HG02938 (cell line): ENCODE measurements around the gene SWT1.

ENCODE experiments used
- ATAC-seq: cut with Tn5 transposase; IDR thresholded peaks from one replicate; pipeline ENCODE4 v1.9.1; 2021; ENCODE audit warnings: mild to moderate bottlenecking, moderate library complexity; ENCODE audit not compliant: unreplicated experiment

Gene SWT1, protein sequence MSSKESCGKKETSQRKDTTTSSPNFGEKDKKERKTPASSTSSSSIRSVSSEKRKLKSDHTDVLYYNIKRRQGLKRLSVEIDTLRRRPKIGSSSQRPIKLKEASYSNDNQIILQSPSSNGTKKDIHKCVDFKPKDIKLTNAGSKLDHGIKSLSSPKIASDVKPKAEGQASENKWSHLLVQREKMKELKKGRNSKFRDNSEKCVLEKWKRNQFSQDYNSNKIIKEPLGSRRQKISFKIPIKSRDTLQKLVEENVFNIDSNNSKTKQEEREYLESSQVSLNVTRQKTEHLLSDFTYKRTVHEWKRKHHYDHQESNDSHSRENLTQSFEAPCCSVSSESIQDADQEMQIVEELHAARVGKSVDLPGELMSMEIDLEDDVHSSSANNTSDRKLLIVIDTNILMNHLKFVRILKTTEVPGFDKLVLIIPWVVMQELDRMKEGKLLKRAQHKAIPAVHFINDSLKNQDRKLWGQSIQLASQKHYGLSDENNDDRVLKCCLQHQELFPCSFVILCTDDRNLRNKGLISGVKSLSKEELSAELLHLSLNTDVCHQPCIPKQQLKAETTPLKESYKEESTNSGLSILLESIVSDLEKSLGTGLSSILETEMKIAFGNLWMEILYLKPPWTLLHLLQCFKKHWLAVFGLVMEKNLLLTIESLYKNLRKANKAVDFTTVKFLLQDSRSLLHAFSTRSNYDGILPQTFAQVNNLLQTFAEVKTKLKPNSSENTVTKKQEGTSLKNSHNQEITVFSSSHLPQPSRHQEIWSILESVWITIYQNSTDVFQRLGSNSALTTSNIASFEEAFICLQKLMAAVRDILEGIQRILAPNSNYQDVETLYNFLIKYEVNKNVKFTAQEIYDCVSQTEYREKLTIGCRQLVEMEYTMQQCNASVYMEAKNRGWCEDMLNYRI

DNA sequence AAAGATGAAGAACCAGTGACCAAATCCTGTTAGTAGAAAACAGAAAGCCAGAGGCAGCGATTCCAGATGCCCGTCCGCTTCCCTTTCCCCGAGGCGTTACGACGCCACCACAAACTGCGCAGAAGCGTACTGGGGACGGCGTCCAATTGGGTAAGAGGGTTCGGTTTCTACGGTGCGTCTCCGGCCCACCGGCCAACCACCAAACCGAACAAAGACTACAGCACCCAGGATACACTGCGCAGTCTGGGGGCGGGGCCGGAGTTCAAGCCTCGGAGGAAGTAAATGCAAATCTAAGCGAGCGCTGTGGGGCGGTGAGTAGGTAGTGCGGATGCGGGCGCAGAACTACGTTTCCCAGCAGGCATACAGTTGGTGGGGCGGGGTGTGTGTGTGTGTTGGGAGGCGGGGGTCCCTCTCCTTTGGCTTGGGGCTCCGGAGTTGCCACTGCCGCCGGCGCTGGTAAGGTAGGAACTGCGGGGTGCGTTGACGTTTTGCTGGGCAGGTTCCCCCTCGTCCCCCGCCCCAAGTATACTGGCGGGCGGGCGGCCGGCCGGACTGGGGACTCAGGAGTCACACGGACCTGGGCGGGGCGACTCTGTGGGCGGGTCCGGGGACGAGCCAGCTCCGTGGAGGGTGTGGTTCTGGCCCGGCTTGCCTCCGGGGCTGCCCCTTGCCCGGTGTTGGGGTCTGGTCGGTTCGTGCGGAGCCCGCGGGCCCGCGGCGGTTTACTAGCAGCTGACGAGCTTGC lies at the start of gene SWT1, which contains the start of gene TRMT1L:
Gene SWT1 (plus strand): TSS at position 314 of the 745 bp plus-strand sequence. CDS start 3,675 bp downstream, outside the sequence.
Gene TRMT1L (minus strand): TSS at position 100 of the 745 bp plus-strand sequence. CDS start 241 bp downstream, outside the sequence.
- ATAC-seq = peak; percentile 95

DNA sequence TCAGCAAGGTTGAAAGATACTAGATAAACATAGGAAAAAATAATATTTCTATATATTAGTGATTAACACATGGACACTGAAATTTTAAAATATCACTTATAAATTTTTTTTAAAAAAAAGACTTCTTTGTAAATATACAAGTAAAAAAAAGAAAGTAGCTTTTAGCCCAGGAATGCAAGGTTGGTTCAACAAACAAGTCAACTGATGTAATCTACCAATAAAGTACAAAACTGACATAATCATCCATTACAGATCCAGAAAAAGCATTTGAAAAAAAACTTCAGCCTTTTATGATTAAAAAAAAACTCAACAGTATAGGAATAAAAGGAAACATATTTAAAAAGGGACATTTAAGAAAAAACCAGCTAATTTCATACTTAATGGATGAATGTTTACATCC lies 48.6 kb upstream of the SWT1 start:
- ATAC-seq = no peak

DNA sequence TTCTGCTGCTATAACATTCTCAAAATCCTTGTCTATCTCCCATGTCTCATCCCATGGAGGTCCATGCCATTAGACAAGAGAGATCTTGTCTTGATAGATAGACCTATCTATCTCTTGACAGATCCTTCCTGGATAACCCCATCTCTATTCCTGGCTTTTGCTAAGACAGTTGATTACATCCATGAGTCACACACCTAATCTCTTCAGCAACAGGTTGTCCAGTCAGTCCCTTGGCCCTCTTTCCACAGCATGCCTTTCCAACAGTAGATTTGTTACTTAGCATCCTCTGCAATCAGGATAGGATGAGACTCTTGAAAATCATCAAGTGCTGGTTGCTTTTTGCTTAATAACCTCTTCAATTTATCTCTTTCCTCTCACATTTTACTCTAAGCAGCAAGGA lies 46.8 kb upstream of the SWT1 start:
- no peak for ATAC-seq

DNA sequence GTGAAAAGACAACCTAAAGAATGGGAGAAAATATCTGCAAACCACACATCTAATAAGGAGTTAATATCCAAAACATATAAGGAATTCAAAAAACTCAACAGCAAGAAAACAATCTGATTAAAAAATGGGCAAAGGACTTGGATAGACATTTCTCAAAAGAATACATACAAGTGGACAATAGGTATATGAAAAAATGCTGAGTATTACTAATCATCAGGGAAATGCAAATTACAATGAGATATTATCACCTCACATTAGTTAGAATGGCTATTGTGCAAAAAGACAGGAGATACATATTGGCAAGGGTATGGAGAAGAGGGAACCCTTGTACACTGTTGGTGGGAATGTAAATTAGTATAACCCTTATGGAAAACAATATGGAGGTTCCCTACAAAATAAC lies 45.1 kb upstream of the SWT1 start:
- ATAC-seq = no peak

DNA sequence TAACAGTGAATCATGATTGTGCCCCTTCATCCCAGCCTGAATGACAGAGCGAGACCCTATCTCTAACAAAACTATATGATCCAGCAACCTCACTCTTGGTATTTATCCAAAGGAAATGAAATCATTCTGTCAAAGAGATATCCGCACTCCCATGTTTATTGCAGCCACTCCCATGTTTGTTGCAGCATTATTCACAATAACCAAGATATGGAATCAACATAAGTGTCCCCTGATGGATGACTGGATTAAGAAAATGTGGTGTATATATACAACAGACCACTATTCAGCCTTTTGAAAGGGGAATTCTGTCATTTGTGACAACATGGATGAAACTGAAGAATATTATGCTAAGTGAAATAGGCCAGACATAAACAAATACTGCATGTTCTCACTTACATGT lies 44.6 kb upstream of the SWT1 start:
- no peak for ATAC-seq

DNA sequence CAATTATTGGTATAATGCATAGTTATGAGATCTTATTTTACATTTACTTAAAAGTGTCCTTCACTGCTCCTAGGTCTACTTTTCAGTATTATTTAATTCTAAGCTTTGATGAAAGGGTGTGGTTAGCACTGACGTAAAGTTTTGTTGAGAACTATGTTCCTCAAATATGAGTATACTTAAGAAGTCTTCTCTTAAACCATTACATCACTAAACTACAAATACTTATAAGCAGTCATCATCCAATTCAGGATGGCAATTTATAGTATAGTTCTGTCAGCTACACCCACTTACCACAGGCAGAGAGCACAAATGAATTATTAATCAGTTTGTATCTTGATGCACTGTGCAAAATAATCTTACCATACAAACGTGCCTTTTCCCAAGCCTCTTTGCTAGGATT lies 27.3 kb upstream of the SWT1 start:
- ATAC-seq = no peak

DNA sequence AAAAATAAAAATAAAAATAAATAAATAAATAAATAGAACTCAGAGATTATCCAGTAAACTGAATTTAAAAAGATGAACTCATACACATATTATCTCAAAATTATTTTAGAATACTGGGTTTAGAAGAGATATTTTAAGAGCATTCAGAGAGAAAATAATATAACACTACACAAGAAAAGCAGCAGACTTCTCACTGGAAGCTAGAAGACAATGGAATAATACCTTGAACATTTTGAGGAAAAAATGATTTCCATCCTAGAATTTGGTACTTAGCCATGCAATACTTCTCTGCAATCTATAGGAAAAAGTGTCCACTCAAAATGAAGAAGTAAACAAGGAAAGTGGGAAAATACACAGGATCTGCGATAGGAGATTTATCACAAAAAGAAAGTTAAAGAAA lies 24.4 kb upstream of the SWT1 start:
- ATAC-seq = no peak

DNA sequence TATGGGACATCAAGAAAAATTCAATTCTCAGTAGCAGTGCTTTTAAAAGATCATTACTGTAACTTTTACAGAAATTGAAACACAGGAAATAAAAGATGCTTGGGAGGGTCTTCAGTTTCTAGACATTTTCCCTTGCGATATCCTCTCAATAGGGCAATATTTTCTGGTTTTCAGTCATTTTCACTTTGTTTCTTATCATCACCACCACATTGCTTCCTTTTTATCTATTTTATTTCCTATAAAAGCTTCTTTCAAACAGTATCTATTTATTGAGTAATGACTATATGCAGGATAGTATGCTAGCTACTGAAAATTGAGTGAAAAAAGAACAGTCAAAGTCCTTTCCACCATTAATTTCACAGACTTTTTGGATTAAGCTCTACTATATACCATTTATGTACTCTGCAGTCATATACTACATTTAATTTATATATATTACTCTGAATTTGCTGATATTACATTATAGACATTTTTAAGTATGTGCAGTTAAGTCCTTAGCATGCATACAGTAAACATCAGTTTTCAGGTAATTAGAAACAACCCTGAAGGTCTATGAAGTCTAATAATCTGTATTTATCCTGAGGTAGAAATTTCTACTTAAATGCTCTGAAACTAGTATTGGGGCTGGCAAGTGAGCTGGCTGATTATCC lies 18.9 kb upstream of the SWT1 start:
- no peak for ATAC-seq

DNA sequence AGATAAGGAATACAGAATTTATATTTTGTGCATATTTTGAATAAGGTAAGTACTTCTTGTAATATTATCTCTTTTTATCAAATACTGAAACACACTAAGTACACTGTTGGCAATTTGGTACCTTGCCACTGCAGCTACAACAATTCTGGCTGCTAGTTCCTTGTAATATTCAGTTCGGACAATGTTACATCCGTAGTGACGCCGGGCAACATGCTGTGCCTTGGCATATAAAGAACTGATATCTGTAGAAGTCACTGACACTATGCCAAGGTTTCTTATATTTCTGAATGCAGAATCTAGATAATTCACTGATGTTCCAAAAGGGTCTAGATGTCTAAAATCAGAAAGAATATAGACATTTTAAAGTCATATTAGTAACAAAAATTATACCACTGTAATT lies 17.7 kb upstream of the SWT1 start:
- no peak for ATAC-seq

DNA sequence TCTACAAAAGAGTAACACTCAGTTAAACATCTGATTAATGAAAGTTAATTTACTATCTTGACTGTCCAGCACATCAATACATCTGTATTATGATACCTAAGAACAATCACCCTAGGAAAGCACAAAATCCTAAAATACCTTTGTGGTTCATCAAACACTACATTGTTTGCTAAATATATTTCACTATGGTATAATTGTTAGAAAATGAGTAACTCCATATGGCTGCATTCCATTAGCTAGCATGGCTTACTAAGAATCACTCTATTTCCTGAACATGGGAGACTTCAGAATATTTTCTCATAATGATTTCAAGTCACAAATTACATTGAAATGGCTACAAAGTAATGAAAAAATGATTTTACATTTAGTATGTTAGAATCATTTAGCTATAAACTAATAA lies 12.7 kb upstream of the SWT1 start:
- no peak for ATAC-seq

DNA sequence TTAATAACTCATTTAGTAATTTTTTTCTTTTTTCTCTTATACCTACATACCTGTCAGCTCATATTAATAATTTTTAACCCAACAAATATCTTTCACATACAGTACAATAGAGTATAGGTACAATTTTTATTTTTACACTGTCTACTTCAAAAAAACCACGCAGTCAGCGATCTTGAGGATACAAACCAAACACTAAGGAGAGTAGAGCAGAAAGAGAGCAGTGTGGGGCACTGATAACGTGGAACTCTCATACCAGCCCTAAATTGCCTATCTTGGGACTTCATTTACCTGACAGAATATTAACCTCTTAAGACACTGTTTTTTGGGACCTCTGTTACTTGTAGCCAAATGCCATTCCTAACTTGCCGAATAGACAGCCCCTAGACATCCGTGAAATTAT lies 5.8 kb upstream of the SWT1 start:
- ATAC-seq = no peak

DNA sequence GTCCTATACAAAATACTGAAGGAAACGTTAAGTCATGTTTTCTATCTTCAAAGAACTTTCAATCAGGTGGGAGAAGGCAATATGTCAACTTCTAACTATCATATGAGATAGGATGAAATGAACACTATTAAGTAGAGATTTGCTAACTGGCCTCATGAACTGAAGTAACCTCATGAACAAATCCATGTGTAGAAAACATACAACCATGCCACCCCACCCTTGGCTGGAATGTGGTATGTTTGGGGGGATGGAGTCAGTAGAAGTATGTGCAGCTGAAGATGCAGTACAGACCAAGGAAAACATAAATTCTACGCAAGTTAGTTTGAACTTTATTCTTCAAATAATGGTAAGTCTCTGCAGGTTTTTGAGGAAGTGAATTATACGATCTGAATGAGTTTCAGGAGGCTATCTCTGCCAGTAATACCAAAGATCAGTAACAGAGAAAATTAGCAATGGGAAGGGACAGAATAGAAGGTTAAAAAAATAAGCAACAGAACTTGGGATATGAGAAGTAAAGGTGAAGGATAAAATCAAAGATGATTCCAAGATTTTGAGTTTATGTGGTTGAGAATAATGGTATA lies 4.7 kb upstream of the SWT1 start:
- no peak for ATAC-seq

DNA sequence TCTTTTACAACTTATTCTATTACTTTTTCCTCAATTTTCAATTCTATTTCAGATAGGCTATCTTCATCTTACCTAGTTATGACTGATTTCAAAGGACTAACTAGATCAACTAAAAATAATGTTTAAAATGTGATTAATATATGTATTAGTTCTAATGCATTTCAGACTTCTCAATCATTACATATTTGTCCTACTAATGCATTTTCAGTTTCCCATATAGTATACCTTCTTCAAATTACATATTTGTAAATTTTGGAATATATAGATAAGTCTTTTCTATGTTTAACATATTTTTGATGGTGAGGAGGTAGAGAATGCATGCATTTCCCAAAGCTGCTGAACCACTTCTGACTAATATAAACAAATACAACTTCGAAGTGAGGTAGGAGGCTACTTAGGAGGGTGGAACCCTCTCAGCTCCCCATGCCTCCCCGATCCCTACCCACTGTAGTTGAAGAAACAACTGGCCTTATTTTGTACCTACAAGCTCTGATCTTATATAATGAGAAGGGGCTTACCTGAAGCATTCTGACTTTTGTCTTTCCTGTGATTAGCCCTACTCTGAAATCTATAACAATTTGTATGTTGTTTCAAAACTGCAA lies 2.0 kb upstream of the SWT1 start:
- no peak for ATAC-seq

DNA sequence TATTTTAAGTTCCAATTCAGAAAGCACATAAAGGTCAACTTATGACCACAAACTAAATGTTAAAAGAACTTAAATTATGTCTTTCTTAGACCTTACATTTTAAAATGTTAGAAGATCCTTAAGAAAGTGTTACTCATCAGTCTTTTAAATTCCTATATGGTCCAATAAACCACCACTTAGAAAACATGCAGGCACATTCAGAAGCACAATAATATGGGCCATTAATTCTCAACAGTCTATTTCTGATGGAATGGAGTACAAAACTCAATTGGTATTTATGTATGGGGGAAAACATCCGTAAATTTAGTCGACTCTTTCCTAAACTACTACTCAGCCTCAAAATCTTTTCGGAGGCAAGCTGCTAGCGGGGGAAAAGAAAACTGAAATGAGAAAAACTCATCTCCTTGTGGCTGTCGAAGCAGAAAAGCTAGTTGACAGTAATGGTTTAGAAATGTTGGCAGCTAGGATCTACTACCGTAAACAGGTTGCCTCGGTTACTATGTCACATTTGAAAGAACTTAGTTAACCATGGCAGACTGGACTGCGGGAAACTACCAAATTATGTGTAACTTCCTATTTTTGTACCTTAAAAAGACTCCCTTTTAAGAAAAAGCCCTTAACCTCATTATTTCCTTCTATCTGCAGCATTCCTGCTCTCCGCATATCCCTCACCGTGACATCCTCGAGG lies 1.2 kb upstream of the SWT1 start:
- no peak for ATAC-seq

DNA sequence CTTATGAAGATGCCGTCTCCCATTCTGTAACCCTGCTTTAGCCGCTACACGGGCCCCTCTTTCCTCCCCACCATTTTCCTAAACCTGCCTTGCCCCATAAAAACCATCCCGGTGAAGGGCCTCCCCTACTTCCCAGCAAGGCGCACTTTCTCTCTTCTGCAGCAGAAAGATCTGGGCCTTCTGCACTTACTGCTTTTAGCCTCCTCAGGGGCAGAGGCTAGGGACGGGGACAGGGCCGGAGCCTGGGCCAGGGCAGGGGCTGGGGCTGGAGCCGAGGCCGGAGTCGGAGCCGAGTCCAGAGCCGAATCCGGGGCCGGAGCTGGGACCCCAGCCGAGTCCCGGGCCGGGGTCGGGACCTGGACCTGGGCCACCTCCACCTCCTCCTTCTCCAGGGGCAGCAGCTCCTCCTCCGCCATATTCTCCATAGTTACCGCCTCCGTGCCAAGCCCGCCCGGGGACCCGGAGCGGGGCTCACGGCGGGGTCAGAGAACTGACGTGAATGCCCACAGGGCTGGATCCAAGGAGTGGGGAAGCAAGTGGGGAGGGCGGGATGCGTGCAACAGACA lies 596 bp upstream of the SWT1 start:
- peak; percentile 17 for ATAC-seq

DNA sequence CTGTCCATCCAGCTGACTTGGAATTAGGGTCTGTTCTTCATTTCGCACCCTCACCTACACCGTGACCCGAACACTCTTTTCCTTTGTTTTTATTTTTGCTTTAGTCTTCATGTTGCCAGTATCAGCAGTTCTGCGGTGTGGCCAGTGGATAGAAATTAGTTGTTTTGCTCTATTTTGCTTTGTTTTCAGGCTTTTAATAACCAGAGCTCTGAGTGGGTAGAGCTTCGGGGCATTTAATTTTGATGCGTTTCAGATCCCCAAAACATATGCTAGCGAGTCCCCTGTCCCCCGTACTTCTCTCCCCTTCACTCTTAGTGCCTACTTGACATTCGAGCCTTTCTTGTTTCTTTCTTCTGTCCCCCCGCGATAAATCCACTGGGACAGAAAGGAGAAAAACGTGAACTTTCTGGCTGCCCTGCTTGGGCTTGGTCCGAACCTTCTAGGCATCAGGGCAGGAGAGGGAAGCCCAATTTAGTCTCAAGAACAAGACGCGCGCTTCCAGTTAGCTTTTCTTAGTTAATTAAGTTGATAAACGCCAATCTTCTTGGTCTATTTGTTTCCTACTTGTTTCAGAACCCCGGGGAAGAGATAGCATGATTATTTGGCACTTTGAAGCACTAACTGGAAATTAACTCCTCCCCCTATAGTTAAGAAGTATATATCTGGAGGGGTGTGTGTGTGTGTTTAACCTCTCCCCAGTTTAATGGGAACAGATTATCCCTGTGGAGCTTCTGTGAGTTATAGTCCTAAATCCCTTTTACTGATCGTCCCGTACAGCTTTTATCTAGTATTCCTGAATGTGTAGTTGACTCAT lies 839 bp downstream of the SWT1 start:
- no peak for ATAC-seq

DNA sequence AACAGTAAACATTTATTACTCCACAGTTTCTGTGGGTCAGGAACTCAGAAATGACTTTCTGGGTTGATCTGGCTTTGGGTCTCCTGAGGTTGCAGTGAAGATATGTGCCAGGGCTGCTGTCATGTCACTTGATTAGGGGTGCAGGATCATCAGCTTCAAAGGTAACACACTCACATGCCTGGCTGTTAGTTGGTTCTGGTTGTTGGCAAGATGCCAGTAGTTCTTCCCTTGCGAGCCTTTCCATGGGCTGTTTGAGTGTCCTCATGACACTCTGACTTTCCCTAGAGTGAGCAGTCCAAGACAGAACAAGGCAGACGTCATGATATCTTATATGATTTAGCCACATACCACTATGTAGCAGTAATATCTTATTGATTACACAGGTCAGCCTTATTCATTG lies 1.8 kb downstream of the SWT1 start:
- no peak for ATAC-seq

DNA sequence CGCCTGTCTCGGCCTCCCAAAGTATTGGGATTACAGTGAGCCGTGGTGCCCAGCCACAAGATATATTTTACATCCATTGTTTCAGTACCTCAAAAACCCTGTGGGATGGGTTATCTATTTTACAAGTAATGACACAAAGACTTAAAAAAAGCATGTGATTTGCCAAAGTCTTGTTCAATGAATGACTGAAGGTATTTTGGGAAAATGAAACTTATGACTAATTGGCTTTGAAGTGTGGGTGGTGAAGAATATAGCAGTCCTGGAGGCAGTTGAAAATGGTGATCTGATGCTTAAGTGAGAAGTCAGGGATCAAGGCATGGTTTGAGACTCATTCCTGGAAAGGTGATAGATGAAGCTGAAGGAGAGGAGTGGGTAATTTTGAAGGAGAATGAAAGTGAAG lies 3.0 kb downstream of the SWT1 start:
- no peak for ATAC-seq
